ENCODE results near the gene WHRN.

Gene WHRN

GRCh38 chr9:114387680-114388356, 117.5 kb downstream of the WHRN start, which contains the start of gene AKNA:
Gene AKNA, minus strand, starts transcription at chr9:114387982. Its CDS starts 6,649 bp downstream, at chr9:114381333.
- in situ Hi-C loops (cut with MboI; ENCODE audit: low sequenced_read_pairs), result no loop called here

GRCh38 chr9:114386886-114387679, 118.2 kb downstream of the WHRN start:
- in situ Hi-C loops (cut with MboI; ENCODE audit: low sequenced_read_pairs), result no loop called here

GRCh38 chr9:114386361-114386885, 118.8 kb downstream of the WHRN start:
- in situ Hi-C loops (cut with MboI; ENCODE audit: low sequenced_read_pairs), result no loop called here

- in situ Hi-C loops (cut with MboI; ENCODE audit: low sequenced_read_pairs), result no loop called here
These were observed 119.7 kb downstream of the WHRN start for GRCh38 chr9:114385397-114386181.

- in situ Hi-C loops (cut with MboI; ENCODE audit: low sequenced_read_pairs), result no loop called here
These were observed 120.4 kb downstream of the WHRN start for GRCh38 chr9:114384836-114385396.

GRCh38 chr9:114384341-114384740, 120.9 kb downstream of the WHRN start:
- in situ Hi-C loops (cut with MboI; ENCODE audit: low sequenced_read_pairs), result no loop called here

- in situ Hi-C loops (cut with MboI; ENCODE audit: low sequenced_read_pairs), result no loop called here
These were observed 121.6 kb downstream of the WHRN start for GRCh38 chr9:114383521-114384231.

GRCh38 chr9:114382699-114383520, 122.4 kb downstream of the WHRN start:
- in situ Hi-C loops (cut with MboI; ENCODE audit: low sequenced_read_pairs), result no loop called here

GRCh38 chr9:114378883-114379282, 126.4 kb downstream of the WHRN start:
- in situ Hi-C loops (cut with MboI; ENCODE audit: low sequenced_read_pairs), result no loop called here

GRCh38 chr9:114378016-114378415, 127.3 kb downstream of the WHRN start:
- in situ Hi-C loops (cut with MboI; ENCODE audit: low sequenced_read_pairs), result no loop called here

- in situ Hi-C loops (cut with MboI; ENCODE audit: low sequenced_read_pairs), result no loop called here
These were observed 128.5 kb downstream of the WHRN start for GRCh38 chr9:114376586-114377445.

- in situ Hi-C loops (cut with MboI; ENCODE audit: low sequenced_read_pairs), result no loop called here
These were observed 129.7 kb downstream of the WHRN start for GRCh38 chr9:114375386-114376175.

- in situ Hi-C loops (cut with MboI; ENCODE audit: low sequenced_read_pairs), result no loop called here
These were observed 130.3 kb downstream of the WHRN start for GRCh38 chr9:114374936-114375335.

GRCh38 chr9:114373960-114374730, 131.1 kb downstream of the WHRN start:
- in situ Hi-C loops (cut with MboI; ENCODE audit: low sequenced_read_pairs), result no loop called here

GRCh38 chr9:114372921-114373448, 132.3 kb downstream of the WHRN start:
- in situ Hi-C loops (cut with MboI; ENCODE audit: low sequenced_read_pairs), result no loop called here

All from HL-60/S4 treated with retinoic acid at 250 ng/mL for 4 days and 3 days (cell line).